SK-N-DZ (cell line): ENCODE data around the gene SRC.
"Not testable (repeated sequence)": the region's sequence is repeated elsewhere in the genome, so short reads cannot be mapped to it uniquely, and the experiment has no call there.

Experiments used
- DNase-seq: peaks from one replicate; pipeline ENCODE4 v3.0.0-alpha.2; 2015; ENCODE audit warnings: low spot score

Gene SRC

GRCh38 chr20:37362821-37363220 is 16.9 kb downstream of the SRC start:
- DNase-seq: no peak

DNA sequence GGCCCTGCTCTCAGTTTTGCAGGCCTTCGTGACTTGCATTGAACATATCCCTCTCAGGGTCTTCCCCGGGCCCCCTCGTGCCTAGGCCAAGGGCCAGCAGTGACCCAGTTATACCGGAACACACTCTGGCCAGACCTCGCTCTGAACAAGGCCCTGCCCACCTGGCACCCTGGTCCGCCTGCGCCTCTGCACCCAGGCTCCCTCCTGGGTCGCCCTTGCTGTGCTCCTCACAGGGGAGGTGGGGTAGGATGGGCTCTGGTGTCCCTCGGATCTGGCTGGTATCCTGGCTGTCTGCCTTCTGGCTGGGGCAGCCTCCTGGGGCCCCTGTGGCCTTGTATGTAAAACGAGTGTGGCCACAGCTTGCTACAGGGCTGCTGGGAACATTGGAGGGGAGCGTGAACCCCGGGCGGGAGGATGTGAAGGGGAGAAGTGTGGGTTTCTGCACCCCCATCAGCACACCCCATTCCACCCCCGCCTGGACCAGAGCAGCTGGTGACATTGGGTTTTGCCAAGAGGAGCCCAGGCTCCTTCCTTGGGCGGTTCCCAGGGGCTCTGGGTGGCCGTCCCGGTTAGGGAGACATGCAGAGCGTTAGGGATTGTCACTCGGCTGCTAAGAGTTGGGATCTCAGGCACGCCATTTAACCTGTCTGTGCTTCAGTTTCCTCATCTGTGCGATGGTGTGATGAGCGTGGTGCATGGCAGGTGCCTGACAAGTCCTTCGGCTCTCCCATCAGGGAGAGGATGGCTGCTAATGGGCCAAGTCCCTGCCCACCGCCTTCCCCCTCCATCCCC is 17.5 kb downstream of the SRC start:
- DNase-seq: no peak

- no peak for DNase-seq
Measured at GRCh38 chr20:37364013-37364926, 18.3 kb downstream of the SRC start.

DNA sequence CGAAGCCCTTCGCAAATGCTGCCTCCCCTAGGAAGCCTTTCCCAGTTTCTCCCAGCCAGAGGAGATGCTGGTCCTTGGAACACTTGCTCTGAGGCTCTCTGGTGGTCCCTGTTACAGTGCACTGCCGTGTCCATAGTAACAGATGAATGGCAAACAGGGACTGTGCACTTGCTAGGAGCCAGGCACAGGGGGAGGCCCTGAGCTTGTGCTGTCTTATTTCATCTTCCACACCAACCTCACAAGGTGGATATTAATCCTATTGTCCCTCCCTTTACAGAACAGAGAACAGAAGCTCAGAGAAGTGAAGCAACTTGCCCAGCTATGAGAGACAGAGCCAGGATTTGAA is 19.0 kb downstream of the SRC start:
- no peak for DNase-seq

DNA sequence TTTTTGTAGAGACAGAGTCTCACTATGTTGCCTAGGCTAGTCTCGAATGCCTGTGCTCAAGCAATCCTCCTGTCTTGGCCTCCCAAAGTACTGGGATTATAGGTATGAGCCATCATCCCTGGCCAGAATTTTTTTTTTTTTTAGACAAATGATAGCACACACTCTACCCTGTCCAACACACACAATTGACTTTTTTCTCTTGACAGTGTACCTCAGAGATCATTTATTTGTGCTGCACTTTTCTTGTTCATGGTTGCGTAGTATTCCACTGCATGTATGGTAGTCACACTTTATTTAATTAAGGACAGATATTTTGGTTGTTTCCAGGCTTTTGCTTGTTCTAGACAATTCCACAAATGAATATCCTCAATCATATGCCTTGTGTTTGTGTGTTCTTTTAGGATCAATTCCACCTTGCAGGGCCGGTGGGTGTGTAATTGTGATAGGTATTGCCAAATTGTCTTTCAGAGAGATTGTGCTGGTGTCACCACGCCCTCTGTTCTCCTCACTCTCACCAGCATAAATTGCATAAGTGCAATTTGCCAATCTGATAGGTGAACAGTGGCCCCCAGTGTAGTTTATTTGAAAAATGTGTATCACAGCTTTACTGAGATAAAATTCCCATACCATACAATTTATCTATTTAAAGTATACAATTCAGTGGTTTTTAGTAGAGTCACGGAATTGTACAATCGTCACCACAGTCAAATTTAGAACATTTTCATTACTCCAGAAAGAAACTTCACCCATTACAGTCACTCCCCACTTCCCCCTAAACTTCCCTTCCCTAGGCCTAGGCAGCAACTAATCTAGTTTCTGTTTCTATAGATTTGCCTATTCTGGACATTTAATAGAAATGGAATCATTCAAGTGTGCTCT is 20.1 kb downstream of the SRC start:
- no peak for DNase-seq

GRCh38 chr20:37366743-37367142 is 20.8 kb downstream of the SRC start:
- no peak for DNase-seq

DNA sequence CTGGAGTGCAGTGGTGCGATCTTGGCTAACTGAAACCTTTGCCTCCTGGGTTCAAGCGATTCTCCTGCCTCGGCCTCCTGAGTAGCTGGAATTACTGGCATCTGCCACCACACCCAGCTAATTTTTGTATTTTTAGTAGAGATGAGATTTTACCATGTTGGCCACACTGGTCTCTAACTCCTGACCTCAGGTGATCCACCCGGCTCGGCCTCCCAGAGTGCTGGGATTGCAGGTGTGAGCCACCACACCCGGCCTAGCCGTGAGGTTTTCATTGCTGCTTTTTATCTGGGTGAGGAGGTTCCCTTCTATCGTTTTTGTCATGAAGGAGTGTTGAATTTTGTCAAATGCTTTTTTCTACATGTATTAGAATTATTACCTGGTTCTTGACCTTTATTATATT is 23.9 kb downstream of the SRC start:
- no peak for DNase-seq

- DNase-seq: not testable (repeated sequence)
Measured at GRCh38 chr20:37371845-37372244, 25.9 kb downstream of the SRC start.

DNA sequence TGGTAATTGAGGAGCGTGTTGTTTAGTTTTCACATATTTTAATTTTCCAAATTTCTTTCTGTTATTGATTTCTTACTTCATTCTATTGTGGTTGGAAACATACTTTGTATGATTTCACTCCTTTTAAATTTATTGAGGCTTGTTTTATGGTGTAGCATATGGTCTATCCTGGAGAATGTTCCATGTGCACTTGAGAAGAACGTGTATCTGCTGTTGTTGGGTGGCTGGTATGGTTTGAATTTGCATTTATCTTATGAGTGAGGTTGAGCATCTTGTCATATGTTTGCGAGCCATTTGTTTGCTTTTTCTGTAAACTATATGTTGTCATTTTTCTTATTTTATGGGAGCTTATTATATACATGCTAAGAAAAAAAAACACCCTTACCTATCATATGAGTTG is 26.5 kb downstream of the SRC start:
- DNase-seq: no peak

GRCh38 chr20:37373020-37373598 is 27.2 kb downstream of the SRC start:
- DNase-seq: no peak

- no peak for DNase-seq
Measured at GRCh38 chr20:37375227-37375626, 29.3 kb downstream of the SRC start.

GRCh38 chr20:37376324-37376723 is 30.4 kb downstream of the SRC start:
- no peak for DNase-seq

DNA sequence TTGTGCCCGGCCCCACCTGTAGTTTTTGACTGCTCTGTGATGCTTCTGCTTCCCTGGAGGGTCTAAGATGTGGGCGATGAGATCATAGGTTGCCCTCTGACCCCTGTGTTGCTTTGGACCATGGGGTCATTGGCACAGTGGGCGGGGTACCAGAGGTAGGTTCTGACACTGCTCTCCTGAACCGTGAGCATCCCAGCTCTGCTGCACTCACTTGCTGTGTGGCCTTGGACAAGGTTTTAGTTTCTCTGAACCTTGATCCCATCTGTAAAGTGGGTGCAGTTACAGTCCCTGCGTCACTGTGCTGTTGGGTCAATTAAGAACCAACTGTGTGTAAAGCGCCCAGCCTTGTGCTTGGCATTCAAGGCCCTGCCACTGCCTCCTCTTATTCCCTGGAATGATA is 30.9 kb downstream of the SRC start:
- DNase-seq: no peak

GRCh38 chr20:37377346-37378081 is 31.6 kb downstream of the SRC start:
- DNase-seq: no peak

DNA sequence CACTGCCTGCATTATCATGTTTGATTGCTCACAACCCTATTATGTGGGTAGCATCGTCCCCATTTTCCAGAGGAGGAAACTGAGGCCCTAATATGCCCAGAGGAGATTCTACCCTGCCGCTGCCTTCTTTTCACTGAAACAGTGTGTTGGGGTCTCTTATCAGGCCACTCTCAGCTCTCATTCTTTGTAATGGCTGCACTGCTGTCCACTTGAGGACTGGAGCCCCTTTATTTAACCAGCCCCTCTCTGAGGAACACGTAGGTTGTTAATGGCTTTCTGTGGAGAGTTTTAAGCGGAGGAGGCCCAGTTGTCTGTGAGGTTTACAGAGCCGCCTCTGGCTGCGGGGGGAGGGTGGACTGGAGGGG is 32.5 kb downstream of the SRC start:
- DNase-seq: no peak

DNA sequence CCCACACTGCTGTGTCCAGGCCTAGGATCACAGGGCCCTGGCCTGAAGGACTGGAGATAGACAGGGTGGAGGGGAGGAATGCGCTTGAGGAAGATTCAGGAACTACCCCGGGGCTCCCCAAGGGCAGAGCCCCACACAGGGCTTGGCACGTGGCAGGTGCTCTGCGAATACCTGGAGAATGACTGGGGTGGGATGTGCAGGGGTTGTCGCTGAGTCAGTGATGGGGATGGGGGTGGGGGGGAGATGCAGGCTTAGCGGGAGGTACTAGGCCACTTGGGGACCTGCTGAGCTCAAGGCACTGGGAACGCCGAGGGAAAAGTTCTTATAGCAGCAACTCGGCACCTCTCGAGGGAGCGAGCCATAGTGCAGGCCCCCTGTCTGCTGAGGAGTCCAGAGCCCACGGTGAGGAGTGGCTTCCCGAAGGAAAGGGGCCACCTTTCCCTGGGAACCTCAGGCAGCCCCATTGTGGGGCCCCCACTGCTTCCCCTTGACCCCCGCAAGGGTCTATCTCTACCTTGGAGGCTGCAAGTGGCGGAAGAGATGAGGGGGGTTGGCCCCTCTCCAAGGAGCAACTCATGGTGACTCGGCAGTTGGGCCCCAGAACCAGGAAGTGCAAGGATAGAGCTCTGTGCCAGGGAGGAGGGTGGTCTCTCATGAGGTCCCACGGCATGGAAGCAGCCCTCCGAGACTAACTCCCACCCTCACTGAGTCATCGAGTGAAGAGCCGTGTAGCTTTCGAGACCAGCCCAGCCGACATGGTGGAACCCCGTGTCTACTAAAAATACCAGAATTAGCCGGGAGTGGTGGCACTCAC is 33.1 kb downstream of the SRC start:
- DNase-seq: no peak

- DNase-seq: no peak
Measured at GRCh38 chr20:37379967-37380828, 34.3 kb downstream of the SRC start.

DNA sequence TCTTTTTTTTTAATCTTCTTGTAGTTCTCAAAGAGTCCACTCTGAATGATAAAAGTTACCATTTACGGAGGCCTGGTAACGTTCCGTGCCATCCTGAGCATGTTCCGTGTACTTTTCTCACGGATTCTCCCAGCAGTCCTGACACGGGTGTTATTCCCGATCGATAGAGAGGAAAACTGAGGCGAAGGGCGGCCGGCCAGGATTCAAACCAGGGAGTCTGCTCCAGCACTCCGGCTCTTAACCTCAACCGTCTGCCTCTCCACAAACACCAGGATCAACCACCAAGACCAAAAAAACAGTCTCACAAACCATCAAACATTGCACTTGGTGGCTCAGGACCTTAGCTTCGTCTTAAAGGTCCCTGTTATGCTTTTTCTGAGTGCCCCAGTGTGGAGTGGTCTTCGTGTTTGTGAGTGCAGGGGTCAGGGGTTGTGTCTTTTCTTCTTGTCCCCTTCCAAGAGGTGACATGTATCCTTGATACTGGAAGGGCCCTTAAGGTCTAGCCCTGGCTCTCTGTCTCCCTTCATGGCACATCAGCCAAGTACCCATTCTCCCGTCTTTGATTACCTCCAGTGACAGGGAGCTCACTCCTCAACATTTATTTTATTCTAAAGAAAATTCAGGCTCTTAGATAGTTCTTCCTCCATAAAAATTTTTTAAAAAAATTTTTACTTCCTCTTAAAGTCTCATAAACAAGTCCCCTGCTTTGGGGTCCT is 35.1 kb downstream of the SRC start:
- DNase-seq: no peak
